ENCODE data around the gene CD2. TPM values are rescaled to one million over a fixed set of nuclear protein-coding genes. Genes with fewer than 3 reads are reported as not detected.

The CD2 gene
- polyA plus RNA-seq, 4 donors, result 0.19 to 0.60 (median 0.26) TPM

DNA sequence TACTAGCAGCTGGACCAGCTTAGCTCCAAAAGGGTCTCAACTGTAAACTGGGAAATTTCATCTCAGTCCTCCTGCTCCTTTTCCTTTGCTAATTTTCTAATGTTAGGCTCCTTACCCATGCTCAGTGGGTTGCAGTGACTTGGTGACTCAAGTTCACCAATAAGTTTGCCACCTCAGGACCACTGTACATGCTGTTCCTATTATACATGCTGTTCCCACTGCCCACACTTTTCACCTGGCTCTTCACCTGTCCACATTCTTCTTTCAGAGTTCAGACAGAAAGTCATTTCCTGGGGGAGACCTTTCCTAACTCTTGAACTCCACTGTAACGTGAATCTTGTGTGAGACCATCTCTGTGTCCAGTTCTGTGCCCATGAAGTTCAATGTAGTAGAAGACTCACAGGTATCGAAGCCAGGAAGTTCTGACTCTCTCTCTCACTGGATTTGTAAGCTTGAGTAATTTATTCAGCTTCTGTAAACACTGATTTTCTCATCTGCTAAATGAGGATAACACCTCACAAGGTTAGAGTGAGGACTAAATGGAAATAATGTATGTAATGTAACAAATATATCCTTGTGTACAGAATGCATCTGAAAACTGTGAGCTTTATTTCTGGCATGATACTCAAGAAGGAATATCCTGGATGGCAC is 17.9 kb downstream of the CD2 start:
- no peak for DNase-seq (ENCODE audit: low read depth in 4 of 4, low spot score in 3 of 4)

GRCh38 chr1:116772648-116773045 is 18.4 kb downstream of the CD2 start:
- no peak for DNase-seq (ENCODE audit: low read depth in 4 of 4, low spot score in 3 of 4)

- DNase-seq (ENCODE audit: low read depth in 4 of 4, low spot score in 3 of 4), result no peak
Measured at GRCh38 chr1:116775116-116775752, 21.0 kb downstream of the CD2 start.

DNA sequence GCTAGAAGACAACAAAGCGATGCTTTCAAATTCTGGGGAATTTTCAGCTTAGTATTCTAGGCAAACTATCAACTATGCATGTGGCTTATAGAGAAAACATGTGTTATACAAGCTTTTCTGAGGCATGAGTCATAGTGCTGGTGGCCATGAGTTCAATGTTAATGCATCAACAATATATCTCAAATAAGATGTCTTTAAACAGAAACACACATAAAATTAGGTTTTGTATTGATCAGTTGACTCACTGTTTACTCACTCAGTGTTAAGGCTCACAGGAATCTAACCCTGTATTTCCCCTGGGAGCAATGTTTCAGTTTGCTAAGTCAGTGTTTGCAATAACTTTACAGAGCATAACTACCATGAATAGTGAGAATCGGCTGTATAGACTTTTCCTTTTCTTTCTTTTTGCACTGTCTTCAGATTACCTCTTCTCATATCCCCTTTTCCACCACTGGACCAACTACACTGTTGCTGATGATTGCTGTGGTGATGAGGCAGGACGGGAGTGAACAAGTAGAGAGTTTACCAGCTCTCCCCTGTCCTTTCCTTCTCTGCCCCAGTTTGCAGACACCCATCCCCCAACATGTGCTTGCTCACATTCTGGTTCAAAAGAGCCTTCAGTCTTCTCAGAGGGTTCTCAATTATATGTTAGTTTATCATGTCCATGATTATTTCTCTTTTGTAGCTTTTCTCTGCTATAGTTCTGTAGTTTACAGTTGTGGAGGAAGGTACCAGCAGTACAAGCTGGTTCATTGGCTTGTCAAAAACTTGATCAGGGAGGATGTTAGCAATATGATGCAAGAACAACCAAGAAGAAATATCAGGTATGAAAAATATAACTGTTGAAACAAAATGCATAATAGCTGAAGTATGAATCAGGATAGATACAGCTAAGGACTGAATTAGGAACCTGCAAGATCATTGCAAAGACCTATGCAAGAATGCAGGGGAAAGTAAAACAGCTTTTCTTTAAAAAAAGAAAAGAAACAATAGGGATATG is 23.9 kb downstream of the CD2 start:
- DNase-seq (ENCODE audit: low read depth in 4 of 4, low spot score in 3 of 4), result no peak

DNA sequence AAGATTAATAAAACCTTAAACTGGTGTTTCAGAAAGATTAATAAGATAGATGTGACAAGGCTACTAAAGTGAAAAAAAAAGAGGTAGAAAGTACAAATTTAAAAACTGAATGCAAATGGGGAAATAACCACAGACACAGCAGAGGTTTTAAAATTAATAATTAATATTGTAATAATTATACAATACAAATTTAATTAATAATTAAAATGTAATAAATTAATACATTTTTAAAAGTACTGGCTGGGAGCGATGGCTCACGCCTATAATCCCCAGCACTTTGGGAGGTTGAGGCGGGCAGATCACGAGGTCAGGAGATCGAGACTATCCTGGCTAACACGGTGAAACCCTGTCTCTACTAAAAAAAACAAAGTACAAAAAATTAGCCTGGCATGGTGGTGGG is 26.8 kb downstream of the CD2 start:
- no peak for DNase-seq (ENCODE audit: low read depth in 4 of 4, low spot score in 3 of 4)

DNA sequence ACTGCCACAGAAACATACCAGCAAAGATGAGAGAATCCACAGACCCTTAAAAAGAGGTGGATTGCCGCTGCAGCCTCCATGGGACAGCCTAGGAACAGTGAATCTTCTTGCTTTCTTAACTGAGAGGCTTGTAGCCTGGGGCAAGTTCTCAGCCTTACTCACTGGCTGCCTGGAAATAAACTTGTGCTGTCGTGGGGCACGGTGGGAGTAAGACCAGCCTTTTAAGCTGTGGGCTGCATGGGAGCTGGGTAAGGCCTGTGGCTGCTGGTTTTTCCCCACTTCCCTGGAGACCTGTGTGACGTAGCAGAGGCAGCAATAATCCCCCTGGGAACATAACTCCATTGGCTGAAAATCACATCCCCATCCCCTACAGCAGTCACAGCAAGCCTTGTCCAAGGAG is 30.8 kb downstream of the CD2 start:
- no peak for DNase-seq (ENCODE audit: low read depth in 4 of 4, low spot score in 3 of 4)

DNA sequence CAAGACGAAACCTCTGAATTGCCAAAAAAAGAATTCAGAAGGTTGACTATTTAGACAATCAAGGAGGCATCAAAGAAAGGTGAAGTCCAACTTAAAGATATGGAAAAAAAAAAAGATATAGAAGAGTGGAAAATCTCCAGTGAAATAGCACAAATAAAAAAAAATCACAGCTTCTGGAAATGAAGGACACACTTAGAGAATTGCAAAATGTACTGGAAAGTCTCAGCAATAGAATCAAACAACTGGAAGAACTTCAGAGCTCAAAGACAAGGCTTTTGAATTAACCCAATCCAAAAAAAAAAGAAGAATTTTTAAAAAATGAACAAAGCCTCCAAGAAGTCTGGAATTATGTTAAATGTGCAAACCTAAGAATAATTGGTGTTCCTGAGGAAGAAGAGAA is 31.8 kb downstream of the CD2 start:
- no peak for DNase-seq (ENCODE audit: low read depth in 4 of 4, low spot score in 3 of 4)

DNA sequence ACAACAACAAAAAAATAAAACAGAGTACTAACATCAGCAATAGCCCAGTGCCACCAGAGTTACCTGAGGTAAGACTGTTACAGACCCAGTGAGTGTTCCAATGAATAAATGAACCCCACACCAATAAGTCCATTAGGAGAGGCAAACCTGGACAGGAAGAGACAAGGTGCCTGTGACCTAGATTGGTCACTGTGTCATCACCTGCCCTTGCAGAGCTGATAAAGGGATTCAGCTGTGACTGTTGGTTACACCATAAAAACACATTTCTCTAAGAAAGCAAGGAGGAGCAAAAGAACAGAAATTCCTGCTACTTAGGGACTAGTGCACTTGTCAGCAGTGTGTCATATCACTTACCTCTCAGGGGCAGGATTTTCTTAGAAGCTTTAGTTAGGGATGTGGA is 37.5 kb downstream of the CD2 start:
- no peak for DNase-seq (ENCODE audit: low read depth in 4 of 4, low spot score in 3 of 4)

DNA sequence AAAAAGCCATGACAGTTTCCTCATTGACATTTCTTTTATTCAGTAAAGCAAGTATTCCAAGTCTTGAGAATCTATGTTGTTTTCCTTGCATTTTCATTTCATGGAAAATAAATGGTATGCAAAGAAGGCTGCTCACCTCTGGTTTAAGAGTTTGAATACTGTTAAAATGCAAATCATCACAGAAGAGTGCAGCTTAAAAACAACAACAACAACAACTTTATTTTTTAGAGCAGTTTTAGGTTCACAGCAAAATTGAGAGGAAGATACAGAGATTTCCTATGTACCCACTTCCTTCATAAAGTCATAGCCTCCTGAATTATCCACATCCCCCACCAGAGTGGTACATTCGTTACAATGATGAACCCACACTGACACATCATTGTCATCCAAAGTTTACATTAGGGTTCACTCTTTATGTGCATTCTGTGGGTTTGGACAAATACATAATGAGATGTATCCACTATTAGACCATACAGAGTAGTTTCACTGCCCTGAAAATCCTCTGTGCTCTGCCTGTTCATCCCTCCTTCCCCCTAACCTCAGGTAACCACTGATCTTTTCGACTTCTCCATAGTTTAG is 39.2 kb downstream of the CD2 start:
- DNase-seq (ENCODE audit: low read depth in 4 of 4, low spot score in 3 of 4), result no peak

GRCh38 chr1:116794371-116794770 is 40.1 kb downstream of the CD2 start:
- no peak for DNase-seq (ENCODE audit: low read depth in 4 of 4, low spot score in 3 of 4)

GRCh38 chr1:116794804-116795481 is 40.7 kb downstream of the CD2 start:
- DNase-seq (ENCODE audit: low read depth in 4 of 4, low spot score in 3 of 4), result no peak

DNA sequence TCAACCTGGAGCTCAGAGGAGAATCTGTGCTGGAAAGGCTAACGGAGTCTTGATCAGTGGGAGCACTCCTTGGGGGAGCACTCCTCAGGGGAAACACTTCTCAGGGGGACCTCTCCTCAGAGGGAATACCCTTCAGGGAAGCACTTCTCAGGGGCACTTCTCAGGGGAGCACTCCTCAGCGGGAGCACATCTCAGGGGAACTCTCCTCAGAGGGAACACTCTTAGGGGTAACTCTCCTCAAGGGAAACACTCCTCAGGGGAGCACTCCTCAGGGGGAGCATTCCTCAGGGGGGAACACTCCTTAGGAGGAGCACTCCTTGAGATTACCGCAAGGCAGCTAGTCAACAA is 41.2 kb downstream of the CD2 start:
- DNase-seq (ENCODE audit: low read depth in 4 of 4, low spot score in 3 of 4), result no peak

DNA sequence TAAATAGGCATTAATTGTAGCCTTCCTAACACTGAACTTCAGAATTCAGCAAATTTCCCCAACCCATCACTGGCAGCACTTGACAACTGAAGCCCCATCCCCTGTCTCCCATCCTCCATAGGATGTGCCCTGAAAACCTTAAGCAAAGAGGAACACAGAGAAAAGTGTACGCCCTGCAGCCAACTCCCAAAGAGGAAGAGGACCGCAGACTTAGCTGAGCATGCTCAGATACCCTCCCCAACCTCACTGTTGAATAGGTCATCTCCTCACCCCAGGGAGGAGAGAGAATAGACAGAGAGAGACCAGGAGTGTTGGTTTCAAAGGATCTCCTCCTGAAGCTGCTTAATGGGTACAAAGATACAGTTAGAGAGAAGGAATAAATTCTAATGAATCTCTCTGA is 50.5 kb downstream of the CD2 start:
- DNase-seq (ENCODE audit: low read depth in 4 of 4, low spot score in 3 of 4), result no peak

DNA sequence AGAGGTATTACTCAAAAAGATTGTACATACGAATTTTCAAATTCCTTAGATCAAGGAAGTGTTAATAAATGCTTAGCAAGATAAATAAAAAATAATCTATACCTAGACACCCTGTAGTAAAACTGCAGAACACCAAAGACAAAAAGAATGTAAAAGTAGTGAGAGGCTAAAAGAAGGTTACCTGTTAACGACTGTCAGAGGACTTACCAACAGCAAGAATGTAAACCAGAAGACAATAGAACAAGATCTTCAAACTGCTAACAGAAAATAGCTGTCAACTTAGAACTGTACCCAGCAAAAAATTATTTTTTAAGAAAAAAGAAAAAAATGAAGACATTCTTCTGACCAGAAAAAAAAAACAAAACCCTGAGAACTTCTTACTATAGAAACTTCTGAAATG is 51.2 kb downstream of the CD2 start:
- DNase-seq (ENCODE audit: low read depth in 4 of 4, low spot score in 3 of 4), result no peak

GRCh38 chr1:116806245-116806644 is 52.0 kb downstream of the CD2 start:
- DNase-seq (ENCODE audit: low read depth in 4 of 4, low spot score in 3 of 4), result no peak

DNA sequence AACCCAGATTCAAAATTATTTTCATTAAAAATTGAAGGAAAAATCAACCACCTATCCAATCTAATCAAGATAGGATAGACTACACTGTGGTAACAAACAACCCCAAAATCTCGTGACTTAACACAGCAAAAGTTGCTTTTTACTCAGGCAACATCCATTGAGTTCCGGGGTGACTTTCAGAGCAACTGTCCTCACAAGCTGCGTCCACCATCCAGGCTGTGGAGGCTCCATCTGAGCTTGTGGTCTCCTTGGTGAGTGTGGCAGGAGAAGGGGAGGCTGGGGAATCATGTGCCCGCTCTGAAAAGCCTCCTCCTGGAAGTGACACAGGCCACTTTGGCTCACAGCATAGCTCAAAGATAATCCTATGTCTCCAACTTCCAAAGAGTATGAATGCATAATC is 52.4 kb downstream of the CD2 start:
- no peak for DNase-seq (ENCODE audit: low read depth in 4 of 4, low spot score in 3 of 4)

- no peak for DNase-seq (ENCODE audit: low read depth in 4 of 4, low spot score in 3 of 4)
Measured at GRCh38 chr1:116807394-116808199, 53.4 kb downstream of the CD2 start.

GRCh38 chr1:116808200-116808847 is 54.1 kb downstream of the CD2 start:
- no peak for DNase-seq (ENCODE audit: low read depth in 4 of 4, low spot score in 3 of 4)

GRCh38 chr1:116808848-116809508 is 54.7 kb downstream of the CD2 start:
- DNase-seq (ENCODE audit: low read depth in 4 of 4, low spot score in 3 of 4), result no peak
